Measurements from ENCODE around the gene RMI2. TPM values are rescaled to one million over a fixed set of nuclear protein-coding genes. Genes with fewer than 3 reads are reported as not detected.

The RMI2 gene
- total RNA-seq, 2 donors from 2014 or later = 0.49 TPM; not detected in 1

- H3K9me3 ChIP-seq = no peaks in the 10 kb centered on the region
- no peak overlapping the region for H3K4me3 ChIP-seq
- ATAC-seq (ENCODE audit: insufficient number of reproducible peaks, low FRiP score, low read depth) = no peak
- peaks cover 8 to 29% of the 10 kb centered on the region in 2 donors for H3K4me1 ChIP-seq (ENCODE audit: control insufficient read depth in 1 of 2, low read depth in 2 of 2)
- DNase-seq (ENCODE audit: low spot score) = no peak
- H3K36me3 ChIP-seq = no peaks in the 10 kb centered on the region
- no peaks in the 10 kb centered on the region for H3K27me3 ChIP-seq (replicated peaks; ENCODE audit: insufficient read depth)
- no peak for TF ChIP-seq CTCF (IDR thresholded peaks at IDR 0.05)
- no peak overlapping the region for H3K27ac ChIP-seq
Observed at GRCh38 chr16:11353158-11353557, 7.9 kb downstream of the RMI2 start.

- Histone ChIP-seq H3K27ac (no peak overlapping the region), H3K4me3 (no peak overlapping the region), H3K27me3 (replicated peaks; ENCODE audit: insufficient read depth) (no peaks in the 10 kb centered on the region), H3K9me3 (no peaks in the 10 kb centered on the region), H3K4me1 (ENCODE audit: control insufficient read depth in 1 of 2, low read depth in 2 of 2) (peaks cover 7 to 34% of the 10 kb centered on the region in 2 donors), H3K36me3 (no peaks in the 10 kb centered on the region)
- no peak for ATAC-seq (ENCODE audit: insufficient number of reproducible peaks, low FRiP score, low read depth)
- DNase-seq (ENCODE audit: low spot score) = no peak
- TF ChIP-seq CTCF (IDR thresholded peaks at IDR 0.05) = no peak
Observed at GRCh38 chr16:11354407-11354732, 9.1 kb downstream of the RMI2 start.

GRCh38 chr16:11354733-11355574 is 9.7 kb downstream of the RMI2 start:
- DNase-seq (ENCODE audit: low spot score) = no peak
- TF ChIP-seq CTCF (IDR thresholded peaks at IDR 0.05) = no peak
- Histone ChIP-seq H3K4me1 (ENCODE audit: control insufficient read depth in 1 of 2, low read depth in 2 of 2) (peaks cover 3 to 32% of the 10 kb centered on the region in 2 donors), H3K27ac (no peak overlapping the region), H3K4me3 (no peak overlapping the region), H3K36me3 (no peaks in the 10 kb centered on the region), H3K27me3 (replicated peaks; ENCODE audit: insufficient read depth) (no peaks in the 10 kb centered on the region), H3K9me3 (no peaks in the 10 kb centered on the region)
- no peak for ATAC-seq (ENCODE audit: insufficient number of reproducible peaks, low FRiP score, low read depth)

GRCh38 chr16:11355862-11356261 is 10.6 kb downstream of the RMI2 start:
- no peak for ATAC-seq (ENCODE audit: insufficient number of reproducible peaks, low FRiP score, low read depth)
- peaks cover 3 to 38% of the 10 kb centered on the region in 2 donors for H3K4me1 ChIP-seq (ENCODE audit: control insufficient read depth in 1 of 2, low read depth in 2 of 2)
- TF ChIP-seq CTCF (IDR thresholded peaks at IDR 0.05) = no peak
- H3K4me3 ChIP-seq = no peak overlapping the region
- no peak for DNase-seq (ENCODE audit: low spot score)
- H3K36me3 ChIP-seq = no peaks in the 10 kb centered on the region
- no peak overlapping the region for H3K27ac ChIP-seq
- no peaks in the 10 kb centered on the region for H3K27me3 ChIP-seq (replicated peaks; ENCODE audit: insufficient read depth)
- H3K9me3 ChIP-seq = no peaks in the 10 kb centered on the region

GRCh38 chr16:11356573-11357331 is 11.5 kb downstream of the RMI2 start:
- no peak overlapping the region for H3K4me3 ChIP-seq
- ATAC-seq (ENCODE audit: insufficient number of reproducible peaks, low FRiP score, low read depth) (no peak), DNase-seq (ENCODE audit: low spot score) (no peak)
- no peaks in the 10 kb centered on the region for H3K9me3 ChIP-seq
- peak overlapping the region in 1 of 2 donors; percentile 70 for H3K27ac ChIP-seq
- peak; percentile 39 for TF ChIP-seq CTCF (IDR thresholded peaks at IDR 0.05)
- no peaks in the 10 kb centered on the region for H3K36me3 ChIP-seq
- no peaks in the 10 kb centered on the region for H3K27me3 ChIP-seq (replicated peaks; ENCODE audit: insufficient read depth)
- peaks cover 3 to 39% of the 10 kb centered on the region in 2 donors for H3K4me1 ChIP-seq (ENCODE audit: control insufficient read depth in 1 of 2, low read depth in 2 of 2)
